BLaER1 treated with 17β-estradiol and CSF1 and Interleukin-3, amounts not matched to agents 10 nM and 100 nM (cell line): ENCODE results near the gene OPCML.

Experiments used
- H3K27ac ChIP-seq, 11 experiments: shearing (Covaris generic); formaldehyde crosslinking; 2 replicates each; pipeline ENCODE4 v1.8.1; 2022
- H3K27me3 ChIP-seq, 11 experiments: shearing (Covaris generic); formaldehyde crosslinking; 2 replicates each; pipeline ENCODE4 v1.8.1; 2022
- H3K36me3 ChIP-seq, 11 experiments: shearing (Covaris generic); formaldehyde crosslinking; 2 replicates each; pipeline ENCODE4 v1.8.1; 2022
- H3K4me1 ChIP-seq, 10 experiments: shearing (Covaris generic); formaldehyde crosslinking; 2 replicates each; pipeline ENCODE4 v1.8.1; 2022
- H3K4me2 ChIP-seq, 11 experiments: shearing (Covaris generic); formaldehyde crosslinking; 2 replicates each; pipeline ENCODE4 v1.8.1; 2022
- H3K4me3 ChIP-seq, 10 experiments: shearing (Covaris generic); formaldehyde crosslinking; 2 replicates each; pipeline ENCODE4 v1.8.1; 2022
- H3K9ac ChIP-seq, 11 experiments: shearing (Covaris generic); formaldehyde crosslinking; 2 replicates each; pipeline ENCODE4 v1.8.1; 2022
- H3K9me3 ChIP-seq, 11 experiments: shearing (Covaris generic); formaldehyde crosslinking; replicated peaks in 1 of 11; 2 replicates each; pipeline ENCODE4 v1.8.1; 2022
- H4K20me1 ChIP-seq, 11 experiments: shearing (Covaris generic); formaldehyde crosslinking; 2 replicates each; pipeline ENCODE4 v1.8.1; 2022
- Cebpa-rat ChIP-seq, 11 experiments: shearing (Covaris generic); IDR thresholded peaks; 2 replicates each; pipeline ENCODE4 v1.8.1; 2022

The OPCML gene

GRCh38 chr11:133038850-133039249 is 493.5 kb downstream of the OPCML start:
- H3K36me3 ChIP-seq = no peaks in the 10 kb centered on the region
- no peak overlapping the region for H3K4me2 ChIP-seq
- H3K9me3 ChIP-seq = no peaks in the 10 kb centered on the region
- no peaks in the 10 kb centered on the region for H3K27me3 ChIP-seq
- TF ChIP-seq Cebpa-rat (IDR thresholded peaks at IDR 0.05) = no peak
- H3K4me3 ChIP-seq = no peak overlapping the region
- no peaks in the 10 kb centered on the region for H4K20me1 ChIP-seq
- H3K4me1 ChIP-seq = peaks cover 0 to 18% (median 13%) of the 10 kb centered on the region in 10 experiments; a peak in 11 of 20 replicates
- H3K27ac ChIP-seq = no peak overlapping the region
- H3K9ac ChIP-seq = no peak overlapping the region

GRCh38 chr11:133034929-133035328 is 497.4 kb downstream of the OPCML start:
- H3K4me2 ChIP-seq = no peak overlapping the region
- TF ChIP-seq Cebpa-rat (IDR thresholded peaks at IDR 0.05) = no peak
- no peaks in the 10 kb centered on the region for H3K9me3 ChIP-seq
- no peaks in the 10 kb centered on the region for H4K20me1 ChIP-seq
- H3K4me1 ChIP-seq = no peaks in the 10 kb centered on the region
- H3K4me3 ChIP-seq = no peak overlapping the region
- no peaks in the 10 kb centered on the region for H3K36me3 ChIP-seq
- no peaks in the 10 kb centered on the region for H3K27me3 ChIP-seq
- no peak overlapping the region for H3K9ac ChIP-seq
- H3K27ac ChIP-seq = no peak overlapping the region

GRCh38 chr11:133029107-133029506 is 503.2 kb downstream of the OPCML start:
- H3K4me3 ChIP-seq = no peak overlapping the region
- no peaks in the 10 kb centered on the region for H3K27me3 ChIP-seq
- no peaks in the 10 kb centered on the region for H3K9me3 ChIP-seq
- H4K20me1 ChIP-seq = no peaks in the 10 kb centered on the region
- no peaks in the 10 kb centered on the region for H3K4me1 ChIP-seq
- no peaks in the 10 kb centered on the region for H3K36me3 ChIP-seq
- no peak overlapping the region for H3K27ac ChIP-seq
- no peak overlapping the region for H3K9ac ChIP-seq
- no peak for TF ChIP-seq Cebpa-rat (IDR thresholded peaks at IDR 0.05)
- no peak overlapping the region for H3K4me2 ChIP-seq

GRCh38 chr11:133026952-133027351 is 505.3 kb downstream of the OPCML start:
- Histone ChIP-seq H3K4me1 (no peaks in the 10 kb centered on the region), H3K36me3 (no peaks in the 10 kb centered on the region), H3K27ac (no peak overlapping the region), H3K9ac (no peak overlapping the region), H4K20me1 (no peaks in the 10 kb centered on the region), H3K4me3 (no peak overlapping the region), H3K27me3 (no peaks in the 10 kb centered on the region), H3K9me3 (no peaks in the 10 kb centered on the region), H3K4me2 (no peak overlapping the region)
- TF ChIP-seq Cebpa-rat (IDR thresholded peaks at IDR 0.05) = no peak

- Histone ChIP-seq H3K9ac (no peak overlapping the region), H3K4me2 (no peak overlapping the region), H3K27ac (no peak overlapping the region), H4K20me1 (no peaks in the 10 kb centered on the region), H3K27me3 (no peaks in the 10 kb centered on the region), H3K36me3 (no peaks in the 10 kb centered on the region), H3K4me3 (no peak overlapping the region), H3K4me1 (no peaks in the 10 kb centered on the region), H3K9me3 (no peaks in the 10 kb centered on the region)
- TF ChIP-seq Cebpa-rat (IDR thresholded peaks at IDR 0.05) = no peak
Observed at GRCh38 chr11:133024301-133024700, 508.0 kb downstream of the OPCML start.

- no peaks in the 10 kb centered on the region for H3K36me3 ChIP-seq
- H4K20me1 ChIP-seq = no peaks in the 10 kb centered on the region
- no peak overlapping the region for H3K4me2 ChIP-seq
- H3K9ac ChIP-seq = no peak overlapping the region
- no peaks in the 10 kb centered on the region for H3K9me3 ChIP-seq
- H3K4me3 ChIP-seq = no peak overlapping the region
- no peak for TF ChIP-seq Cebpa-rat (IDR thresholded peaks at IDR 0.05)
- no peaks in the 10 kb centered on the region for H3K4me1 ChIP-seq
- H3K27ac ChIP-seq = no peak overlapping the region
- no peaks in the 10 kb centered on the region for H3K27me3 ChIP-seq
Observed at GRCh38 chr11:133023232-133023631, 509.1 kb downstream of the OPCML start.

GRCh38 chr11:133021553-133021952 is 510.7 kb downstream of the OPCML start:
- Histone ChIP-seq H3K9me3 (no peaks in the 10 kb centered on the region), H3K36me3 (no peaks in the 10 kb centered on the region), H4K20me1 (no peaks in the 10 kb centered on the region), H3K27ac (no peak overlapping the region), H3K4me2 (no peak overlapping the region), H3K9ac (no peak overlapping the region), H3K4me3 (no peak overlapping the region), H3K27me3 (no peaks in the 10 kb centered on the region), H3K4me1 (no peaks in the 10 kb centered on the region)
- TF ChIP-seq Cebpa-rat (IDR thresholded peaks at IDR 0.05) = no peak

- Histone ChIP-seq H3K27ac (no peak overlapping the region), H3K9me3 (no peaks in the 10 kb centered on the region), H3K4me1 (no peaks in the 10 kb centered on the region), H4K20me1 (no peaks in the 10 kb centered on the region), H3K4me3 (no peak overlapping the region), H3K9ac (no peak overlapping the region), H3K36me3 (no peaks in the 10 kb centered on the region), H3K4me2 (no peak overlapping the region), H3K27me3 (no peaks in the 10 kb centered on the region)
- TF ChIP-seq Cebpa-rat (IDR thresholded peaks at IDR 0.05) = no peak
Observed at GRCh38 chr11:133020372-133020714, 512.0 kb downstream of the OPCML start.

- H3K9ac ChIP-seq = no peak overlapping the region
Observed at GRCh38 chr11:133019545-133020371, 512.5 kb downstream of the OPCML start.

GRCh38 chr11:133015457-133015856 is 516.8 kb downstream of the OPCML start:
- no peaks in the 10 kb centered on the region for H3K9me3 ChIP-seq
- no peak overlapping the region for H3K27ac ChIP-seq
- H3K4me2 ChIP-seq = no peak overlapping the region
- no peak for TF ChIP-seq Cebpa-rat (IDR thresholded peaks at IDR 0.05)
- no peak overlapping the region for H3K9ac ChIP-seq
- no peaks in the 10 kb centered on the region for H3K36me3 ChIP-seq
- no peaks in the 10 kb centered on the region for H4K20me1 ChIP-seq
- no peaks in the 10 kb centered on the region for H3K27me3 ChIP-seq
- H3K4me1 ChIP-seq = no peaks in the 10 kb centered on the region
- no peak overlapping the region for H3K4me3 ChIP-seq

More at GRCh38 chr11:133019545-133020371, 512.5 kb downstream of the OPCML start:
- no peaks in the 10 kb centered on the region for H4K20me1 ChIP-seq
- no peaks in the 10 kb centered on the region for H3K36me3 ChIP-seq
- TF ChIP-seq Cebpa-rat (IDR thresholded peaks at IDR 0.05) = no peak
- H3K4me1 ChIP-seq = no peaks in the 10 kb centered on the region
- no peak overlapping the region for H3K27ac ChIP-seq
- H3K9me3 ChIP-seq = no peaks in the 10 kb centered on the region
- H3K4me3 ChIP-seq = no peak overlapping the region
- no peaks in the 10 kb centered on the region for H3K27me3 ChIP-seq
- no peak overlapping the region for H3K4me2 ChIP-seq
